Retinal pigment epithelial cell (primary cell): ENCODE data around the gene SLCO4C1.

Experiments used
- DNase-seq: peaks from one replicate; pipeline ENCODE4 v3.0.0-alpha.2; 2010; ENCODE audit warnings: low read depth
- H3K4me3 ChIP-seq: 2 replicates; pipeline ENCODE4 v1.5.1; 2011; ENCODE audit warnings: mild to moderate bottlenecking, low read length, control low read depth, moderate library complexity
- TF ChIP-seq, protein P1 (sequence below): conservative IDR thresholded peaks from 2 replicates; pipeline ENCODE4 v1.5.1; 2011; ENCODE audit warnings: low read depth, low read length, control low read depth, inconsistent platforms

Gene SLCO4C1

DNA sequence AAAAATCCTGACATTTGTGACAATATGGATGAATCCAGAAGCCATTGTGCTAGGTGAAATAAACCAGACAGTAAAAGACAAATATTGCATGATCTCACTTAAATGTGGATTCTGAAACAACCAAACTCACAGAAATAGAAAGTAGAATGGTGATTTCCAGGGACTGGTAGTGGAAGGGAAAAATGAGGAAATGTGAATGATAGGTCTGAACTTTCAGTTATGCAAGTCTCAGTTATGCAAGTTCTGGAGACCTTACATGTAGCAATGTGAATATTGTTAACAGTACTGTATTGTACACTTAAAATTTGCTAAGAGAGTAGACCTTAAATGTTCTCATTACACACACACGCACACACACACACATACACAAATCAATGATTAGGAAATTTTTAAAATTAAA lies 84.9 kb downstream of the SLCO4C1 start:
- TF ChIP-seq, protein P1, sequence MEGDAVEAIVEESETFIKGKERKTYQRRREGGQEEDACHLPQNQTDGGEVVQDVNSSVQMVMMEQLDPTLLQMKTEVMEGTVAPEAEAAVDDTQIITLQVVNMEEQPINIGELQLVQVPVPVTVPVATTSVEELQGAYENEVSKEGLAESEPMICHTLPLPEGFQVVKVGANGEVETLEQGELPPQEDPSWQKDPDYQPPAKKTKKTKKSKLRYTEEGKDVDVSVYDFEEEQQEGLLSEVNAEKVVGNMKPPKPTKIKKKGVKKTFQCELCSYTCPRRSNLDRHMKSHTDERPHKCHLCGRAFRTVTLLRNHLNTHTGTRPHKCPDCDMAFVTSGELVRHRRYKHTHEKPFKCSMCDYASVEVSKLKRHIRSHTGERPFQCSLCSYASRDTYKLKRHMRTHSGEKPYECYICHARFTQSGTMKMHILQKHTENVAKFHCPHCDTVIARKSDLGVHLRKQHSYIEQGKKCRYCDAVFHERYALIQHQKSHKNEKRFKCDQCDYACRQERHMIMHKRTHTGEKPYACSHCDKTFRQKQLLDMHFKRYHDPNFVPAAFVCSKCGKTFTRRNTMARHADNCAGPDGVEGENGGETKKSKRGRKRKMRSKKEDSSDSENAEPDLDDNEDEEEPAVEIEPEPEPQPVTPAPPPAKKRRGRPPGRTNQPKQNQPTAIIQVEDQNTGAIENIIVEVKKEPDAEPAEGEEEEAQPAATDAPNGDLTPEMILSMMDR: no peak
- DNase-seq: no peak
- no peak overlapping the region for H3K4me3 ChIP-seq

DNA sequence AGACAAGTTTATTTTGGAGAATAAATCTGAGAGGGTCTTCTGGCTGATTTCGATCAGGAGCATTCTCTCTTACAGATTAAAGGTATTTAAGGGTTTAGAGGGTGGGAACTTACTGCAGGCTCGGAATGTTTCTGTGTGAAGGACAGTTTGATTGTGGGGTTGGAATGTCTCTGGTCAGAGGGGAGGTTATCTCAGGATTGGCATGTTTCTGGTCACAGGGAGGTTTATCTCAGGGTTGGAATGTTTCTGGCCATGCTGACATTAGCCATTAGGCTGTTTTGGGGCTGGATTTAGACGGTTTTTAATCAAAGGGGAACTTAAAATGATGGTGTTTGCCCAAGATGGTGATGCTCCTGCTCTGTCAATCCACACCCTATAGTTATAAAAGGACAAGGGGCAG lies 95.2 kb downstream of the SLCO4C1 start:
- TF ChIP-seq, protein P1: no peak
- no peak overlapping the region for H3K4me3 ChIP-seq
- no peak for DNase-seq

DNA sequence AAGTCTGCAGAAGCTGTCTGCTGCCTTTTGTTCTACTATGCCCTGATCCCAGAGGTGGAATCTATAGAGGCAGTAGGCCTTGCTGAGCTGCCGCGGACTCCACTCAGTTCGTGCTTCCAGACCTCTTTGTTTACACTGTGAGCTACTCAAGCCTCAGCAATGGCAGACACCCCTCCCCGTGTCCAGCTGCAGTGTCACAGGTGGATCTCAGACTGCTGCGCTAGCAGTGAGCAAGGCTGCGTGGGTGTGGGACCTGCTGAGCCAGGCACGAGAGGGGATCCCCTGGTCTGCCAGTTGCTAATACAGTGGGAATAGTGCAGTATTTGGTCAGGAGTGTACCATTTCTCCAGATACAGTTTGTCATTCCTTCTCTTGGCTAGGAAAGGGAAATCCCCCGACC lies 99.6 kb downstream of the SLCO4C1 start:
- no peak overlapping the region for H3K4me3 ChIP-seq
- TF ChIP-seq, protein P1: no peak
- DNase-seq: no peak
